Neural progenitor cell (in vitro differentiated cells): ENCODE data around the gene ASH1L.

ENCODE experiments used
- EZH2 ChIP-seq: fragments of 200-600 bp; sonication (generic); IDR thresholded peaks from 2 replicates; pipeline ENCODE4 v1.6.1; 2017; ENCODE audit warnings: antibody characterized with exemption, mild to moderate bottlenecking, moderate library complexity
- TF ChIP-seq, protein P1 (sequence below): fragments of 200-600 bp; sonication (generic); IDR thresholded peaks from 2 replicates; pipeline ENCODE4 v1.5.1; 2017; ENCODE audit warnings: antibody characterized with exemption, mild to moderate bottlenecking

DNA sequence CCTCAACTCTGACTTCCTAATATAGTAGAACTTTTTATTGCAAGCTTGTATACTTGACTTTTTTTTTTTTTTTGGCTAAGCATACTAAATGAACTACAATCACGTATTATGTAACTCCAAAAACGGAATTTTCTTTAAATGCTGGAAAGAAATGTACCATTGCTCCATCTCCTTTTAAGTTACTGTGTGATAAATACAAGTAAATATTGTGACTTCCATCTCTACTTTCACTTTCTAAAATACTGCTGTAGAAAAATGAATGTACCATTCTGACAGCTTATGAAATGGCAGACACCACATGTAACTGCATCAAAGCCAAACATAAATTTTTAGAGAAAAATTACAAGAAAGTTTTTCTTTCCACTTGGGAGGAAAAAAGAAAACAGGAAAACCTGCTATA is 54.7 kb downstream of the ASH1L start:
- no peak for TF ChIP-seq EZH2
- TF ChIP-seq, protein P1, sequence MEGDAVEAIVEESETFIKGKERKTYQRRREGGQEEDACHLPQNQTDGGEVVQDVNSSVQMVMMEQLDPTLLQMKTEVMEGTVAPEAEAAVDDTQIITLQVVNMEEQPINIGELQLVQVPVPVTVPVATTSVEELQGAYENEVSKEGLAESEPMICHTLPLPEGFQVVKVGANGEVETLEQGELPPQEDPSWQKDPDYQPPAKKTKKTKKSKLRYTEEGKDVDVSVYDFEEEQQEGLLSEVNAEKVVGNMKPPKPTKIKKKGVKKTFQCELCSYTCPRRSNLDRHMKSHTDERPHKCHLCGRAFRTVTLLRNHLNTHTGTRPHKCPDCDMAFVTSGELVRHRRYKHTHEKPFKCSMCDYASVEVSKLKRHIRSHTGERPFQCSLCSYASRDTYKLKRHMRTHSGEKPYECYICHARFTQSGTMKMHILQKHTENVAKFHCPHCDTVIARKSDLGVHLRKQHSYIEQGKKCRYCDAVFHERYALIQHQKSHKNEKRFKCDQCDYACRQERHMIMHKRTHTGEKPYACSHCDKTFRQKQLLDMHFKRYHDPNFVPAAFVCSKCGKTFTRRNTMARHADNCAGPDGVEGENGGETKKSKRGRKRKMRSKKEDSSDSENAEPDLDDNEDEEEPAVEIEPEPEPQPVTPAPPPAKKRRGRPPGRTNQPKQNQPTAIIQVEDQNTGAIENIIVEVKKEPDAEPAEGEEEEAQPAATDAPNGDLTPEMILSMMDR = no peak
